Keratinocyte (primary cell): ENCODE data around the gene BOC. TPM values are rescaled to one million over a fixed set of nuclear protein-coding genes. Genes with fewer than 3 reads are reported as not detected.

Experiments used
- DNase-seq: peaks from one replicate; pipeline ENCODE4 v3.0.0-alpha.2; 2011; ENCODE audit warnings: low read depth, missing footprints, low spot score
- FAIRE-seq: peaks from 2 replicates; lab custom pipeline; 2011; peaks lifted over from hg19 to GRCh38; lab: Jason Lieb, UNC
- H2AFZ ChIP-seq: 2 replicates; pipeline ENCODE4 v1.6.0; 2012; ENCODE audit warnings: low read length, control low read depth, inconsistent platforms; ENCODE audit not compliant: control insufficient read depth
- H3K27ac ChIP-seq: 2 replicates; pipeline ENCODE4 v1.5.1; 2011; ENCODE audit warnings: low read length; ENCODE audit not compliant: control insufficient read depth, insufficient read depth
- H3K27me3 ChIP-seq: 3 replicates; pipeline ENCODE4 v1.6.0; 2011; ENCODE audit warnings: low read length; ENCODE audit not compliant: control insufficient read depth, insufficient read depth; ENCODE audit errors: extremely low read depth
- H3K36me3 ChIP-seq, 2 experiments: 2 replicates in 1 of 2; 3 replicates in 1 of 2; pipeline ENCODE4 v1.5.1; 2011; ENCODE audit warnings: low read length in 2 of 2, mild to moderate bottlenecking in 1 of 2; ENCODE audit not compliant: control insufficient read depth in 2 of 2, insufficient read depth in 2 of 2; ENCODE audit errors: extremely low read depth in 1 of 2
- H3K4me1 ChIP-seq: 3 replicates; pipeline ENCODE4 v1.5.1; 2011; ENCODE audit warnings: low read length; ENCODE audit not compliant: control insufficient read depth, insufficient read depth; ENCODE audit errors: extremely low read depth
- H3K4me2 ChIP-seq: 3 replicates; pipeline ENCODE4 v1.6.0; 2011; ENCODE audit warnings: low read depth, low read length; ENCODE audit not compliant: control insufficient read depth, insufficient read depth; ENCODE audit errors: extremely low read depth
- H3K4me3 ChIP-seq, 3 experiments: fragments of 200-600 bp in 1 of 3; sonication (generic) in 1 of 3; 2 replicates in 2 of 3; 3 replicates in 1 of 3; pipeline ENCODE4 v1.5.1; 2011 to 2016; ENCODE audit warnings: low read length in 3 of 3, mild to moderate bottlenecking in 3 of 3, control low read depth in 2 of 3, inconsistent platforms in 1 of 3, low read depth in 1 of 3, mixed read lengths in 1 of 3, mixed run types in 1 of 3, moderate library complexity in 1 of 3; ENCODE audit not compliant: control insufficient read depth in 2 of 3, insufficient read depth in 2 of 3; ENCODE audit errors: extremely low read depth in 1 of 3
- H3K79me2 ChIP-seq: 2 replicates; pipeline ENCODE4 v1.6.0; 2012; ENCODE audit warnings: low read length; ENCODE audit not compliant: control insufficient read depth, insufficient read depth
- H3K9ac ChIP-seq: 3 replicates; pipeline ENCODE4 v1.6.0; 2011; ENCODE audit warnings: low read length; ENCODE audit not compliant: control insufficient read depth, insufficient read depth; ENCODE audit errors: extremely low read depth
- H3K9me1 ChIP-seq: 3 replicates; pipeline ENCODE4 v1.6.0; 2011; ENCODE audit warnings: low read length; ENCODE audit not compliant: control insufficient read depth, insufficient read depth; ENCODE audit errors: extremely low read depth
- H3K9me3 ChIP-seq: 2 replicates; pipeline ENCODE4 v1.5.1; 2012; ENCODE audit warnings: low read depth, low read length; ENCODE audit not compliant: control insufficient read depth
- H4K20me1 ChIP-seq: 3 replicates; pipeline ENCODE4 v1.6.0; 2011; ENCODE audit warnings: low read length; ENCODE audit not compliant: control insufficient read depth, insufficient read depth; ENCODE audit errors: extremely low read depth
- CTCF ChIP-seq, 3 experiments: IDR thresholded peaks in 1 of 3; conservative IDR thresholded peaks in 1 of 3; optimal IDR thresholded peaks in 1 of 3; 2 replicates in 2 of 3; 3 replicates in 1 of 3; pipeline versions ENCODE3 to v1.5.1; 2011; ENCODE audit warnings: low read length in 3 of 3, mild to moderate bottlenecking in 3 of 3, moderate library complexity in 2 of 3, control low read depth in 1 of 3, inconsistent platforms in 1 of 3; ENCODE audit not compliant: insufficient read depth in 2 of 3; ENCODE audit errors: extremely low read depth in 1 of 3
- EZH2 ChIP-seq: IDR thresholded peaks from one replicate; pipeline ENCODE4 v1.6.1; 2012; ENCODE audit warnings: inconsistent platforms, mild to moderate bottlenecking, low read length, moderate library complexity
- dilution Hi-C: fragments of 300-500 bp; cut with MboI; formaldehyde crosslinking; loops from one replicate; pipeline ENCODE4 v1.7.0; 2020; ENCODE audit warnings: low sequenced_read_pairs; ENCODE audit not compliant: extremely low pct_ligation_motif_present
- polyA plus RNA-seq, 5 experiments: library from polyadenylated mRNA; depleted of rRNA in 3 of 5; stranded (reverse) in 3 of 5; stranded (forward) in 1 of 5; unstranded in 1 of 5; fragments of >200 nt; gene quantifications; 1 replicate in 1 of 5; 2 replicates in 3 of 5; 3 replicates in 1 of 5; pipeline versions ENCODE4 v1.2.1 to v1.2.3, GENCODE V29; 2011 to 2012; ENCODE audit warnings: missing spikeins in 2 of 5, low read depth in 1 of 5, low replicate concordance in 1 of 5

The BOC gene
- polyA plus RNA-seq, 1 donor (not counting 4 experiments of a cell fraction or from before 2014, with no cell fraction given) = 11.2 TPM

- no peaks in the 10 kb centered on the region for H3K36me3 ChIP-seq
- no peaks in the 10 kb centered on the region for H3K9me1 ChIP-seq
- no peak overlapping the region for H2AFZ ChIP-seq
- peak overlapping the region; percentile 60 for H3K4me2 ChIP-seq
- DNase-seq (peak; percentile 71), FAIRE-seq (peak; percentile 100)
- peaks cover 58% of the 10 kb centered on the region for H3K4me1 ChIP-seq
- no peaks in the 10 kb centered on the region for H3K27me3 ChIP-seq
- H4K20me1 ChIP-seq = no peaks in the 10 kb centered on the region
- no peak for TF ChIP-seq EZH2
- H3K27ac ChIP-seq = peak overlapping the region; percentile 90
- H3K79me2 ChIP-seq = no peaks in the 10 kb centered on the region
- H3K9me3 ChIP-seq = no peaks in the 10 kb centered on the region
- H3K9ac ChIP-seq = peak overlapping the region; percentile 50
- H3K4me3 ChIP-seq = peak overlapping the region in 1 of 3 experiments; percentile 11
- dilution Hi-C loops = no loop called here
These were observed 20.5 kb downstream of the BOC start for GRCh38 chr3:113231827-113232253.

GRCh38 chr3:113232342-113232741 is 21.0 kb downstream of the BOC start:
- H3K27me3 ChIP-seq = no peaks in the 10 kb centered on the region
- H3K4me2 ChIP-seq = peak overlapping the region; percentile 60
- dilution Hi-C loops = no loop called here
- peaks cover 58% of the 10 kb centered on the region for H3K4me1 ChIP-seq
- no peaks in the 10 kb centered on the region for H3K9me3 ChIP-seq
- peak overlapping the region; percentile 90 for H3K27ac ChIP-seq
- H2AFZ ChIP-seq = no peak overlapping the region
- no peaks in the 10 kb centered on the region for H3K9me1 ChIP-seq
- peak overlapping the region; percentile 6 for H3K9ac ChIP-seq
- no peaks in the 10 kb centered on the region for H3K36me3 ChIP-seq
- no peak for TF ChIP-seq CTCF (optimal IDR thresholded peaks at IDR 0.05 in 1 of 3, IDR thresholded peaks at IDR 0.05 in 1 of 3, conservative IDR thresholded peaks at IDR 0.05 in 1 of 3; ENCODE audit: extremely low read depth in 1 of 3, insufficient read depth in 2 of 3, low read length in 3 of 3)
- no peak for TF ChIP-seq EZH2
- DNase-seq (peak; percentile 40), FAIRE-seq (no peak)
- no peaks in the 10 kb centered on the region for H4K20me1 ChIP-seq
- H3K79me2 ChIP-seq = no peaks in the 10 kb centered on the region
- H3K4me3 ChIP-seq = peak overlapping the region in 1 of 3 experiments; percentile 11

GRCh38 chr3:113233497-113233896 is 22.1 kb downstream of the BOC start:
- Histone ChIP-seq H3K27me3 (no peaks in the 10 kb centered on the region), H3K79me2 (no peaks in the 10 kb centered on the region), H2AFZ (peak overlapping the region; percentile 1), H3K4me1 (peaks cover 55% of the 10 kb centered on the region), H3K4me2 (peak overlapping the region; percentile 60), H3K9me1 (no peaks in the 10 kb centered on the region), H3K4me3 (no peak overlapping the region), H4K20me1 (no peaks in the 10 kb centered on the region), H3K9ac (no peak overlapping the region), H3K36me3 (no peaks in the 10 kb centered on the region), H3K9me3 (no peaks in the 10 kb centered on the region), H3K27ac (peak overlapping the region; percentile 90)
- no peak for DNase-seq
- TF ChIP-seq CTCF (optimal IDR thresholded peaks at IDR 0.05 in 1 of 3, IDR thresholded peaks at IDR 0.05 in 1 of 3, conservative IDR thresholded peaks at IDR 0.05 in 1 of 3; ENCODE audit: extremely low read depth in 1 of 3, insufficient read depth in 2 of 3, low read length in 3 of 3) = no peak
- no peak for TF ChIP-seq EZH2
- no peak for FAIRE-seq
- dilution Hi-C loops = no loop called here
